Nephron progenitor cell (in vitro differentiated cells): Measurements from ENCODE around the gene ZNF282.
"Not testable (repeated sequence)": the region's sequence is repeated elsewhere in the genome, so short reads cannot be mapped to it uniquely, and the experiment has no call there.

Source experiments
- DNase-seq: peaks from one replicate; pipeline ENCODE4 v3.0.0; 2021
- H3K27ac Mint-ChIP-seq: 2 replicates; pipeline ENCODE4 v1.8.0; 2021; ENCODE audit warnings: mild to moderate bottlenecking, moderate library complexity, mixed read lengths
- H3K27me3 Mint-ChIP-seq: 2 replicates; pipeline ENCODE4 v1.8.0; 2021; ENCODE audit warnings: mild to moderate bottlenecking, low read depth, mixed read lengths; ENCODE audit not compliant: poor library complexity
- H3K36me3 Mint-ChIP-seq: 2 replicates; pipeline ENCODE4 v1.8.0; 2021; ENCODE audit warnings: low read depth, mixed read lengths
- H3K4me1 Mint-ChIP-seq: 2 replicates; pipeline ENCODE4 v1.8.0; 2021; ENCODE audit warnings: mixed read lengths
- H3K4me3 Mint-ChIP-seq: 2 replicates; pipeline ENCODE4 v1.8.0; 2021; ENCODE audit warnings: mild to moderate bottlenecking, moderate library complexity, mixed read lengths
- H3K9me3 Mint-ChIP-seq: 2 replicates; pipeline ENCODE4 v1.8.0; 2021; ENCODE audit warnings: mild to moderate bottlenecking, moderate library complexity, mixed read lengths
- CTCF ChIP-seq: fragments of 200-600 bp; sonication (generic); IDR thresholded peaks from 2 replicates; pipeline ENCODE4 v1.5.0; 2021; ENCODE audit warnings: antibody characterized with exemption

Gene ZNF282

GRCh38 chr7:149229526-149229925, 34.2 kb downstream of the ZNF282 start:
- no peak for DNase-seq
- H3K4me3 Mint-ChIP-seq: no peak overlapping the region
- no peaks in the 10 kb centered on the region for H3K4me1 Mint-ChIP-seq
- H3K27ac Mint-ChIP-seq: no peak overlapping the region
- peaks cover 15% of the 10 kb centered on the region for H3K36me3 Mint-ChIP-seq
- peaks cover 10% of the 10 kb centered on the region for H3K27me3 Mint-ChIP-seq
- H3K9me3 Mint-ChIP-seq: no peaks in the 10 kb centered on the region
- no peak for TF ChIP-seq CTCF

GRCh38 chr7:149232362-149232761, 37.0 kb downstream of the ZNF282 start:
- no peak overlapping the region for H3K4me3 Mint-ChIP-seq

GRCh38 chr7:149233655-149234204, 38.4 kb downstream of the ZNF282 start:
- H3K4me3 Mint-ChIP-seq, H3K27ac Mint-ChIP-seq, DNase-seq, H3K9me3 Mint-ChIP-seq, H3K4me1 Mint-ChIP-seq, H3K36me3 Mint-ChIP-seq: not testable (repeated sequence)
- H3K27me3 Mint-ChIP-seq: peaks cover 42% of the 10 kb centered on the region

More at GRCh38 chr7:149232362-149232761, 37.0 kb downstream of the ZNF282 start:
- no peak overlapping the region for H3K27ac Mint-ChIP-seq
- H3K4me1 Mint-ChIP-seq: no peaks in the 10 kb centered on the region
- H3K27me3 Mint-ChIP-seq: peaks cover 28% of the 10 kb centered on the region
- no peaks in the 10 kb centered on the region for H3K36me3 Mint-ChIP-seq
- TF ChIP-seq CTCF: no peak
- DNase-seq: no peak
- H3K9me3 Mint-ChIP-seq: no peaks in the 10 kb centered on the region

GRCh38 chr7:149237502-149237901, 42.2 kb downstream of the ZNF282 start:
- H3K27ac Mint-ChIP-seq: no peak overlapping the region
- peaks cover 18% of the 10 kb centered on the region for H3K36me3 Mint-ChIP-seq
- H3K4me3 Mint-ChIP-seq: no peak overlapping the region
- peaks cover 11% of the 10 kb centered on the region for H3K4me1 Mint-ChIP-seq
- H3K27me3 Mint-ChIP-seq: peaks cover 48% of the 10 kb centered on the region
- TF ChIP-seq CTCF: no peak
- DNase-seq: no peak
- peaks cover 16% of the 10 kb centered on the region for H3K9me3 Mint-ChIP-seq

GRCh38 chr7:149238051-149238450, 42.7 kb downstream of the ZNF282 start:
- peaks cover 22% of the 10 kb centered on the region for H3K9me3 Mint-ChIP-seq
- no peak for DNase-seq
- TF ChIP-seq CTCF: no peak
- H3K36me3 Mint-ChIP-seq: peaks cover 24% of the 10 kb centered on the region
- H3K27ac Mint-ChIP-seq: no peak overlapping the region
- H3K27me3 Mint-ChIP-seq: peaks cover 42% of the 10 kb centered on the region
- H3K4me1 Mint-ChIP-seq: peaks cover 11% of the 10 kb centered on the region
- peak overlapping the region; percentile 42 for H3K4me3 Mint-ChIP-seq

- Mint-ChIP-seq H3K27me3 (peaks cover 41% of the 10 kb centered on the region), H3K4me3 (peak within 1 kb of the TSS; percentile 99), H3K9me3 (peaks cover 23% of the 10 kb centered on the region), H3K27ac (peak within 1 kb of the TSS; percentile 95), H3K36me3 (peaks cover 33% of the 10 kb centered on the region), H3K4me1 (peaks cover 12% of the 10 kb centered on the region)
- DNase-seq: peak; percentile 92
- peak; percentile 66 for TF ChIP-seq CTCF
These were observed 44.2 kb downstream of the ZNF282 start, which contains the start of gene ZNF212 for GRCh38 chr7:149239345-149240143. Gene ZNF212 (plus strand): TSS chr7:149239651. CDS start chr7:149239779, 128 bp downstream.
